H9 (cell line): ENCODE results near the gene BICD2. TPM values are rescaled to one million over a fixed set of nuclear protein-coding genes. Genes with fewer than 3 reads are reported as not detected.

ENCODE experiments used
- DNase-seq: peaks from one replicate; pipeline ENCODE4 v3.0.0-alpha.2; 2017
- H2AFZ ChIP-seq: one replicate; pipeline ENCODE4 v1.6.1; 2013; ENCODE audit warnings: mild to moderate bottlenecking, low read length, control low read depth, moderate library complexity
- H2AK5ac ChIP-seq: 2 replicates; pipeline ENCODE4 v1.6.1; 2013; ENCODE audit warnings: low read length, control low read depth, mixed read lengths; ENCODE audit not compliant: insufficient read length
- H2BK120ac ChIP-seq: one replicate; pipeline ENCODE4 v1.6.1; 2013; ENCODE audit warnings: low read depth, mild to moderate bottlenecking, low read length, control low read depth, inconsistent platforms; ENCODE audit not compliant: poor library complexity, severe bottlenecking
- H2BK12ac ChIP-seq: 2 replicates; pipeline ENCODE4 v1.6.1; 2013; ENCODE audit warnings: low read length, control low read depth, mixed read lengths, low read depth; ENCODE audit not compliant: insufficient read length
- H2BK15ac ChIP-seq: 2 replicates; pipeline ENCODE4 v1.6.1; 2013; ENCODE audit warnings: low read depth, low read length, control low read depth
- H2BK20ac ChIP-seq: one replicate; pipeline ENCODE4 v1.6.1; 2013; ENCODE audit warnings: low read depth, mild to moderate bottlenecking, low read length, control low read depth, inconsistent platforms; ENCODE audit not compliant: poor library complexity, severe bottlenecking
- H2BK5ac ChIP-seq: 2 replicates; pipeline ENCODE4 v1.6.1; 2013; ENCODE audit warnings: low read length, control low read depth, mixed read lengths; ENCODE audit not compliant: insufficient read length
- H3K14ac ChIP-seq: 2 replicates; pipeline ENCODE4 v1.6.1; 2013; ENCODE audit warnings: low read length, control low read depth; ENCODE audit not compliant: insufficient read depth
- H3K18ac ChIP-seq: 2 replicates; pipeline ENCODE4 v1.6.1; 2013; ENCODE audit warnings: low read depth, mild to moderate bottlenecking, mixed read lengths, low read length, control low read depth; ENCODE audit not compliant: insufficient read length
- H3K23ac ChIP-seq: 2 replicates; pipeline ENCODE4 v1.6.1; 2013; ENCODE audit warnings: low read length, control low read depth, mixed read lengths, low read depth; ENCODE audit not compliant: insufficient read length
- H3K23me2 ChIP-seq: 2 replicates; pipeline ENCODE4 v1.6.1; 2013; ENCODE audit warnings: low read depth, mild to moderate bottlenecking, mixed read lengths, low read length, control low read depth; ENCODE audit not compliant: insufficient read length, poor library complexity, severe bottlenecking
- H3K27ac ChIP-seq: 2 replicates; pipeline ENCODE4 v1.5.1; 2013; ENCODE audit warnings: low read length, control low read depth, mixed read lengths, low read depth; ENCODE audit not compliant: insufficient read length
- H3K27me3 ChIP-seq: 2 replicates; pipeline ENCODE4 v1.6.1; 2013; ENCODE audit warnings: low read length, control low read depth, inconsistent platforms; ENCODE audit not compliant: insufficient read depth
- H3K4ac ChIP-seq: 2 replicates; pipeline ENCODE4 v1.6.1; 2013; ENCODE audit warnings: low read depth, mild to moderate bottlenecking, control low read depth, inconsistent platforms, low read length, moderate library complexity
- H3K4me1 ChIP-seq: 2 replicates; pipeline ENCODE4 v1.6.1; 2013; ENCODE audit warnings: low read length, control low read depth, inconsistent platforms; ENCODE audit not compliant: insufficient read depth
- H3K4me2 ChIP-seq: 2 replicates; pipeline ENCODE4 v1.6.1; 2013; ENCODE audit warnings: low read length, control low read depth, mixed read lengths; ENCODE audit not compliant: insufficient read length, insufficient read depth
- H3K56ac ChIP-seq: 2 replicates; pipeline ENCODE4 v1.6.1; 2013; ENCODE audit warnings: low read depth, mild to moderate bottlenecking, mixed read lengths, low read length, control low read depth; ENCODE audit not compliant: insufficient read length
- H3K79me1 ChIP-seq: 2 replicates; pipeline ENCODE4 v1.6.1; 2013; ENCODE audit warnings: low read depth, mild to moderate bottlenecking, moderate library complexity, low read length, control low read depth, inconsistent platforms; ENCODE audit not compliant: insufficient read depth, poor library complexity, severe bottlenecking
- H3K79me2 ChIP-seq: 2 replicates; pipeline ENCODE4 v1.6.1; 2013; ENCODE audit warnings: low read length, control low read depth, inconsistent platforms; ENCODE audit not compliant: insufficient read depth
- H3K9ac ChIP-seq: 2 replicates; pipeline ENCODE4 v1.6.1; 2013; ENCODE audit warnings: low read length, control low read depth, mixed read lengths; ENCODE audit not compliant: insufficient read length; ENCODE audit errors: extremely low read depth
- H3K9me3 ChIP-seq: one replicate; pipeline ENCODE4 v1.6.1; 2013; ENCODE audit warnings: low read depth, low read length, inconsistent platforms; ENCODE audit not compliant: control insufficient read depth
- H3T11ph ChIP-seq: one replicate; pipeline ENCODE4 v1.6.1; 2013; ENCODE audit warnings: mild to moderate bottlenecking, low read length, control low read depth, inconsistent platforms
- H4K20me1 ChIP-seq: one replicate; pipeline ENCODE4 v1.6.1; 2013; ENCODE audit not compliant: control insufficient read depth, insufficient read length, insufficient read depth
- H4K5ac ChIP-seq: 2 replicates; pipeline ENCODE4 v1.6.1; 2013; ENCODE audit warnings: low read depth, mild to moderate bottlenecking, mixed read lengths, low read length, control low read depth; ENCODE audit not compliant: insufficient read length
- H4K8ac ChIP-seq: replicated peaks from 2 replicates; pipeline ENCODE4 v1.6.1; 2013; ENCODE audit warnings: low read length, control low read depth, mixed read lengths, low read depth; ENCODE audit not compliant: insufficient read length
- H4K91ac ChIP-seq: 2 replicates; pipeline ENCODE4 v1.6.1; 2013; ENCODE audit warnings: low read depth, mild to moderate bottlenecking, moderate library complexity, mixed read lengths, low read length, control low read depth; ENCODE audit not compliant: insufficient read length
- H3K27ac Mint-ChIP-seq, 3 experiments: 2 replicates in 2 of 3; 3 replicates in 1 of 3; pipeline ENCODE4 v1.8.0; 2020 to 2021; ENCODE audit warnings: mixed read lengths in 3 of 3, mild to moderate bottlenecking in 1 of 3, moderate library complexity in 1 of 3
- H3K27me3 Mint-ChIP-seq: 2 replicates; pipeline ENCODE4 v1.8.0; 2021; ENCODE audit warnings: low read depth, mild to moderate bottlenecking, moderate library complexity, mixed read lengths
- H3K36me3 Mint-ChIP-seq, 3 experiments: 2 replicates in 2 of 3; 3 replicates in 1 of 3; pipeline ENCODE4 v1.8.0; 2020 to 2021; ENCODE audit warnings: low read depth in 3 of 3, mixed read lengths in 3 of 3; ENCODE audit not compliant: insufficient read depth in 1 of 3
- H3K4me1 Mint-ChIP-seq, 2 experiments: 2 replicates each; pipeline ENCODE4 v1.8.0; 2020; ENCODE audit warnings: mixed read lengths in 2 of 2
- H3K4me3 Mint-ChIP-seq, 2 experiments: 2 replicates in 1 of 2; 3 replicates in 1 of 2; pipeline ENCODE4 v1.8.0; 2020 to 2021; ENCODE audit warnings: mild to moderate bottlenecking in 2 of 2, mixed read lengths in 2 of 2, moderate library complexity in 1 of 2
- H3K9me3 Mint-ChIP-seq, 2 experiments: 2 replicates in 1 of 2; 3 replicates in 1 of 2; pipeline ENCODE4 v1.8.0; 2020; ENCODE audit warnings: mild to moderate bottlenecking in 2 of 2, mixed read lengths in 2 of 2, moderate library complexity in 1 of 2
- WGBS: extraction: QIAGEN DNeasy Blood & Tissue Kit; methylation state at CpG from one replicate; pipeline ENCODE4 v1.1.7; 2013; ENCODE audit warnings: missing lambda C conversion rate, low lambda C conversion rate, mixed read lengths; ENCODE audit not compliant: insufficient read length; ENCODE audit errors: extremely low coverage; 5-methylcytosine and 5-hydroxymethylcytosine counted together
- total RNA-seq: library from RNA; stranded (reverse); gene quantifications from 2 replicates; pipeline ENCODE4 v1.2.1, GENCODE V29; 2021
- TF ChIP-seq, protein P1 (sequence below): fragments of 200-600 bp; sonication (generic); conservative IDR thresholded peaks from 3 replicates; pipeline ENCODE4 v1.8.0; 2021; ENCODE audit warnings: antibody characterized with exemption, mild to moderate bottlenecking

Gene BICD2
- total RNA-seq, 1 experiment from 2014 or later: 22.3 TPM

DNA sequence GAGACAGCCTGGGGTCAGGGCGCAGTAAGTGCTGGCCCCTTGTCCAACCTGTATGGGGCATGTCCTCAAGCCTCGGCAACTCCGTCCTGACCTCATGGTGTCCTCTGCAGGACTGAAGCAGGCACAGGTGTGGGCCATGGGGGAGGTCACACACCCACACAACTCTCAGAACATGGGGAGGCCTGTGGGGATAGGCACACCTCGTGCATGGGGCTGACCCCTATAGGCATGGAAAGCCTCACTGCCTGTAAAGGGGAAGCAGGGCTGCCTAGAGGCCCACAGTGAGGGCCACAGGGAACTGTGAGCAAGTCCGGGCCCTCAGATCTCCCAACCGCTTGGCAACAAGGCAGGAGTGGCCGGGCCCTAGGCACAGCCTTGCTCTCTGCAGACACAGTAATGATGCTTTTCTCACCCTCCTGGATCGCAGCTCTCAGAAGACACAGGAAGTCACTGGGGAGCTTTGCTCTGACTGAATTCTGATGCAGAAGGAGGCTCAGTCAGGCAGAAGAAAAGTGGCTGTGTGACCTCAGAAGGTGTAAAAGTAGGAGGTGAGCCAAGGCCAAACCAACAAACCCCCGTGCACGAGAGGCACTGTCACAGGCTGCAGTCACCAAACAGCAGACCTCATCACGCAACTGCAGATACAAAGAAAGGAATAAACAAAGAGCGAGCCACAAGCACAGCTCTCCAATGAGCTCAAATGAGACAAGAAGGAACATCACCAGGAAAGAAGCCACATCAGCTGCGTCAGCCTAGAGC lies 100.1 kb downstream of the BICD2 start:
- no peak overlapping the region for H4K5ac ChIP-seq
- H2BK5ac ChIP-seq: no peak overlapping the region
- H3K9me3 Mint-ChIP-seq: no peaks in the 10 kb centered on the region
- H3K36me3 Mint-ChIP-seq: peaks cover 0 to 10% (median 0%) of the 10 kb centered on the region in 3 experiments; a peak in 5 of 7 replicates
- H4K91ac ChIP-seq: no peak overlapping the region
- H2BK15ac ChIP-seq: no peak overlapping the region
- peak overlapping the region; percentile 18; the same call in 1 of the 2 replicates for H3K14ac ChIP-seq
- peaks cover 14% of the 10 kb centered on the region; the same call in 1 of the 2 replicates for H3K4me1 ChIP-seq
- H3K79me1 ChIP-seq: peaks cover 14% of the 10 kb centered on the region
- H3K27ac Mint-ChIP-seq: peak overlapping the region; percentile 20 to 67 (median 31); a peak in 5 of 7 replicates
- no peaks in the 10 kb centered on the region for H3K27me3 ChIP-seq
- no peak overlapping the region for H3K4me3 Mint-ChIP-seq
- H4K20me1 ChIP-seq: no peaks in the 10 kb centered on the region
- H3K79me2 ChIP-seq: peaks cover 12% of the 10 kb centered on the region; the same call in 1 of the 2 replicates
- no peak overlapping the region for H3K9ac ChIP-seq
- no peak overlapping the region for H2BK20ac ChIP-seq
- H3K23me2 ChIP-seq: peaks cover 5% of the 10 kb centered on the region
- no peak overlapping the region for H2BK12ac ChIP-seq
- no peak overlapping the region for H2BK120ac ChIP-seq
- no peak for DNase-seq
- H3K4me2 ChIP-seq: no peak overlapping the region
- no peak overlapping the region for H3K23ac ChIP-seq
- no peak overlapping the region for H4K8ac ChIP-seq
- H3K27me3 Mint-ChIP-seq: no peaks in the 10 kb centered on the region
- H3K4me1 Mint-ChIP-seq: peaks cover 24 to 33% of the 10 kb centered on the region in 2 experiments
- no peak overlapping the region for H3K27ac ChIP-seq
- H3T11ph ChIP-seq: no peak overlapping the region
- no peaks in the 10 kb centered on the region for H3K9me3 ChIP-seq
- WGBS: no CpG with 5 or more reads among the region's 13 CpGs
- no peak overlapping the region for H3K56ac ChIP-seq
- no peak overlapping the region for H2AFZ ChIP-seq
- TF ChIP-seq, protein P1, sequence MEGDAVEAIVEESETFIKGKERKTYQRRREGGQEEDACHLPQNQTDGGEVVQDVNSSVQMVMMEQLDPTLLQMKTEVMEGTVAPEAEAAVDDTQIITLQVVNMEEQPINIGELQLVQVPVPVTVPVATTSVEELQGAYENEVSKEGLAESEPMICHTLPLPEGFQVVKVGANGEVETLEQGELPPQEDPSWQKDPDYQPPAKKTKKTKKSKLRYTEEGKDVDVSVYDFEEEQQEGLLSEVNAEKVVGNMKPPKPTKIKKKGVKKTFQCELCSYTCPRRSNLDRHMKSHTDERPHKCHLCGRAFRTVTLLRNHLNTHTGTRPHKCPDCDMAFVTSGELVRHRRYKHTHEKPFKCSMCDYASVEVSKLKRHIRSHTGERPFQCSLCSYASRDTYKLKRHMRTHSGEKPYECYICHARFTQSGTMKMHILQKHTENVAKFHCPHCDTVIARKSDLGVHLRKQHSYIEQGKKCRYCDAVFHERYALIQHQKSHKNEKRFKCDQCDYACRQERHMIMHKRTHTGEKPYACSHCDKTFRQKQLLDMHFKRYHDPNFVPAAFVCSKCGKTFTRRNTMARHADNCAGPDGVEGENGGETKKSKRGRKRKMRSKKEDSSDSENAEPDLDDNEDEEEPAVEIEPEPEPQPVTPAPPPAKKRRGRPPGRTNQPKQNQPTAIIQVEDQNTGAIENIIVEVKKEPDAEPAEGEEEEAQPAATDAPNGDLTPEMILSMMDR: no peak
- no peak overlapping the region for H2AK5ac ChIP-seq
- H3K4ac ChIP-seq: no peak overlapping the region; the same call in 1 of the 2 replicates
- no peak overlapping the region for H3K18ac ChIP-seq
